Femur (tissue), 1 donor: ENCODE measurements around the gene HMX2.

ENCODE experiments used
- DNase-seq: peaks from one replicate; pipeline ENCODE4 v3.0.0-alpha.2; 2017

Gene HMX2, protein sequence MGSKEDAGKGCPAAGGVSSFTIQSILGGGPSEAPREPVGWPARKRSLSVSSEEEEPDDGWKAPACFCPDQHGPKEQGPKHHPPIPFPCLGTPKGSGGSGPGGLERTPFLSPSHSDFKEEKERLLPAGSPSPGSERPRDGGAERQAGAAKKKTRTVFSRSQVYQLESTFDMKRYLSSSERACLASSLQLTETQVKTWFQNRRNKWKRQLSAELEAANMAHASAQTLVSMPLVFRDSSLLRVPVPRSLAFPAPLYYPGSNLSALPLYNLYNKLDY

DNA sequence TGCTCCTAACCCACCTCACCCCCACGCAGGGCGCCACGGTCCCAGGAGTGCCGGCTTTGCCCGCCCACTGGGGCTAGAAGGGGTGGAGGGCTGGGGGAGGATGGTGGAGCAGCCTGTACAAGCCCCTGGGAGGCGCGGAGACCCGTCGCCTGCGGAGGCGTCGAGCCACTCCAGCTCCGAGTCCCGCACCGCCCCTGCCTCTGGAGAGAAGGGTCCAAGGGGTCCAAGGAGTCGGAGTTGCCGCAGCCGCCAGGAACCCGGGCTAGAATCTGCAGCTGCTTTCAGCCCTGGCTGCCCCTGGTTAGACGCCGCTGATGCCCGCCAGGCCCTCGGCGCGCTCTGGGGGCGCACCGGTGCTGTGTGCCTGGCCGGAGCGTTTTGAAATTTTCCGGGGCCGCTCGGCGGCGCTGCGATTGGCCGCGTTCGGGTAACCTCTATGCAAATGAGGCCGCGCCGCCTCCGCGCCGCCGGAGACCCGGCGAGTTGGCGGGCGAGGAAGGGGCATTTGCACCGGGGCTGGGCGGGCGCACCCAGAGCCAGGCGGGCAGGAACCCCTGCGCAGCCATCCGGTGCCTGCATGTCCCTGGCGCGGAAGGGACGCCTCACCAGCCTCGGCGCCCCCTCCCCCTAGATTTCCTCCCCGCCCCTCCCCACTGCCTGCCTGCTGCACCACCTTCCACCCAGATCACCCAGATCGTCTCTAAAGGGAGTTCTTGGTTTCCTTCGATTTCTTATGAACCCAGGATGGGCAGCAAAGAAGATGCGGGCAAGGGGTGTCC, at the start of gene HMX2:
Gene HMX2 (plus strand): TSS at position 502 of the 779 bp plus-strand sequence. CDS start 243 bp downstream, at position 745.
- DNase-seq: no peak

DNA sequence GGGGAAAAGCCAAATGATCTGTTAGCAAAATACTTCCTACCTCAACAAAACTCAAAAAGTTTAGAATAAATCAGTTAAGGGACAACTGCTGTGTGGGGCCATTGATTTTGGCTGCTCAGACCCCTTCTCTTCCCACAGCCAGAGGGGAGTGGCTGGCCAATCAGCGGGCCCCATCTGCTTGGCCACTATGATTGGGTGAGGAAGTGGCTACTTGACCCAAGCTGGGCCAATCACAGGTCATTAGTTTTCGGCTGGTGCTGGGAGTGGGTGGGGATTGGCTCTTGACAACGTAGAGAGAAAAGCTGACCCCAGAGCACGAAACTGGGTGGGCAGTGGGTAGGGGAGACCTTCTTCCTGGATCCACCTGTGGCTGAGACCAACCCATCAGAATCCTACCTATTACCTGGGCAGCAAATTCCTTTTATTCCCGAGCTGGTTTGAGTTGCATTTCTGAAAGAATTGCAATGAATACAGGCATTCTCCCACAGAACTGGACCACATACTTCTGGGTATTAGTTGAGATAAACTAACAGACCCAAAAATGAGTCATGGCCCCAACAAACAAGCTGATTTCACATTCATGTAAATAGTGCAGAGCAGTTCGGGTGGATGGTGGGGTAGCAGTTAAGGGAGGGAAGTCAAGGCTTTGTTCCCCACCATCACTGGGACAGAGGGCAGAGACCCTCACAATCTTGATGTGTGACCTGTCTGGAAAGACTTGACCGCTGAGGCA, 47.7 kb upstream of the HMX2 start:
- DNase-seq: no peak

DNA sequence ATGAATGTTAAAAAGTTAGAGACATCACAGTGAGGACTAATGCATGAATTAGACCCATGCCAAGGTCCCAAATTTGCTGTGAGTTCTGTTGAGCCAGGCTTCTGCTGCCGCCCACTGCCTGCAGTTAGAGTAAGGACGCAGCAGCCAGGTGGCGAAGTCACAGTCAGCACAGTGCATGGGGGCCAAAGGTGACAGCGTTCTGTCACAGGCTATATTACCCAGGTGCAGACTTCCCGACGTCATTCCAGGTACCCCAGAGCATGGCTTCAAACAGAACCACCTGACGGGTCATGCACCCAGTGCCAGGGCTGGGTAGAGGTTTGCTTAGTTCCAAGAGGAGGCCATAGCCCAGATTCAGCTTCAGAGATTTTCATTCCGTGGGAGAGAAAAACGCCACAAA, 46.1 kb upstream of the HMX2 start:
- DNase-seq: no peak

DNA sequence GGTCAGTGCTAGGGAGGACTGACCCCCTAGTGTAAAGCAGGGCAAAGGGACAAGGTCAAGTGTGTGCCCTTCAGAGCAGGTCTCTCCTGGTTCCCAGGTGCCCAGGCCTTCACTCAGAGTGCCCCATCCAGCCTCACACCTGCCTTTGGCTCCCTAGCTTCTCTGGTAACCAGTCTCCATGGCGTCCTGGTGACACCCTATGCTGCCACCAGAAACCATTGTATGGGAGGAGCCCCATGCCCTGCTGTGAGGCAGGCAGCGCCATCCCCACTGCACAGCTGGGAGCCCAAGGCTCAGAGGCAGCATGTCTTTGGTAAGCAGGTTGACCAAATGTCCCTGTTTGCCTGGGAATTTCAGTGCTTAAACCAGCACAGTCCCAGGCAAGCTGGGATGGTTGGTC, 45.3 kb upstream of the HMX2 start:
- DNase-seq: no peak

DNA sequence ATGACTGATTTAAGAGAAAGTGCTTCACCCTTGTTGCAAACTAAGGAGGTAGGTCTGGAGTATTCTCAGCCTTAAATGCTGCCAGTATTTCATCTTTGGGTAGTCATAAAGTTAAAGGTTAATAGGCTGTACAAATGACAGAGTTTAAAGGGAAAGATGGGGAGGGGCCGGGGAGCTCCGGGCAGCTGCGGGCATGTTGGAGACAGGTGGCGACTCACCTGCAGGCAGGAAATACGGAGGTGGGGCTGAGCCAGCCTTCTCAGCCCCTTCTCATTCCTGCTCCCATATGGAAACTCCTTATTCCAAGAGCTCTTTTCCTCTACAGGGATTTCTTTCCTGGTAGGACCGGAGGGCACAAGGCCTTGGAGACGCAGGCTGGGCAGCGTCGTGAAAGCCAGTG, 44.0 kb upstream of the HMX2 start:
- DNase-seq: no peak

DNA sequence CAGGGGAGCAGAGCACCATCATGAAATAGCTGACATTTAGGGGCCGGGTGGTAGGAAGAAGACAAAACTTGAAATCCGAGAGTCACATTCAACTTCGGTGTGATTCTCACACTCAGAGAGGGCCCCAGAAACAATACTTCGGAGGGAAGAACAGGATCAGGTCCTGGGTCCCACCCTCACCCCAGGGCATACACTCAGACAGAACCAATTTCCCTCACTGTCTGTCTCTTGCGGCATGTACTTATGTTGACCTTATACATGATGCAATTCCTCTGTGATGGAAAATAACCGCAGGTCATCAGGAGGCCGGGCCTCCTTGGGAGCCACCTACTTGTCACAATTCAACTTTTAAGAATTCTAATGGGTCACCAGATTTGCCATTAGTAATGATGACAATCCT, 38.5 kb upstream of the HMX2 start:
- no peak for DNase-seq

DNA sequence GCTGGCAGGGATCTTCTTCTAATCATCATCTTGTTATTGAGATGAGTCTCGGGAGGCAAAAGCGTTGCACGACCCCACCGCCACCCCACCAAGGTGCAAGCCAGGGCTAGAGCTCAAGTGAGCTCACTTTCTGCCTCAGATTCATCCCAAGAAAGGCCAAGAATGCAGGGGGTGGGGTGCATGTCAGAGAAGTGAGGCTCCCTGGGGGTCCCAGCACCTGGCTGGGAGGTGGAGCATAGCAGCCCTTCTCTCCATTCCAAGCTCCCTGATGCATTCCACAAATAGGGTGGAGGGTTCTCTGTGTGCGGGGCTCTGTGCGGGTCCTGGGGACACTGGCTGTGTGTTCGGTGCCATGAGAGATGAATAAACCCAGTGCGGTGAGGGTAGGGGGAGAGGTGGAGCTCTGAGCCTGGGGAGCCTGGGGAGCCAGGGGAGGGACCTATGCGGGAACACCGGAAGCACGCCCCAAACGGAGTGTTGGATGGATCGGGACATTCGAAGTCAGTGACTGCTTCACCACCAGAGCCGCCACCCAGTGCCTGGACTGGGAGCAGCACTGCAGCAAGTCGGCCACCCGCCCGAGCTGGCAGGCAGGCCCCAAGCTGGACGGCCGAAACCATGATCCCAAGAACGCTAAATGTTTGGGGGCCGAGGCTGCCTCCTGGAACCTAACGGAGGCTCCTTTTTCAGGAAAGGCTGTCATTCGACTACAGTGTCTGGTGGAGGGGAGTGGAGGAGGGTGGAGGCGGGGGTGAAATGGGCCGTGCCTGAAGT, 30.1 kb upstream of the HMX2 start:
- DNase-seq: no peak

DNA sequence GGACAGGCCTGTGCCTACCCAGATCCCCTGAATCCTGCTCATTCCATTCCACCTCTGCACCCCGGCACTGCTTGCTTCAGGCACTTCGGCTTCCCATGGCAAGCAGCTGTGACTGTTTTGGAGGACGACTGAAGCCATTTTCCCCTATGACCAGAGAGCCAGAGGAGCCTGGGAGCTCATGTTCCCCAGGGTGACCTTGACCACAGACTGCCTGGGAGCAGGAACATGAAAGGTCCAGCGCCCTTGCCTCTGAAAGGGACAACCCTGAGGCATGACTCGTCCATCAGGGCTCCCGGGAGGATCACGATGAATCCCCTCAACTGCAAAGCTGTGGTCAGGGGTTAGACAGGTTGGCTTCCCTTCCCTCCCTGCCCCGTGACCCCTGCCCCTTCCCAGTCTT, 28.9 kb upstream of the HMX2 start:
- DNase-seq: no peak

DNA sequence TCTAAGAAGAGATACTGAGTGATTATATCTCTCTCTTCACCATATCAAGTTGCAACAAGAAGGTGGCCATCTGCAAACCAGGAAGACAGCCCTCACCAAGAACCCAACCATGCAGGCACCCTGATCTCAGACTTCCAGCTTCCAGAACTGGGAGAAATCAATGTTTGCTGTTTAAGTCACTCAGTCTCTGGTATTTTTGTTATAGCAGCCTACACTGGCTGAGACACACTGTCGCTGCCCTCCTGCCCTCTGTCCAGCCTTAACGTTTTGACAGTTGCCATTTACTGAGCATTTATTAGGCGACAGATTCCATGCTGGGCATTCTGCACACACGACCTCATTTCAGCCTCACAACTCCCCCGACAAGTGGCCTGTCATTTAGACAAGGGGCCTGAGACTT, 21.7 kb upstream of the HMX2 start:
- no peak for DNase-seq

DNA sequence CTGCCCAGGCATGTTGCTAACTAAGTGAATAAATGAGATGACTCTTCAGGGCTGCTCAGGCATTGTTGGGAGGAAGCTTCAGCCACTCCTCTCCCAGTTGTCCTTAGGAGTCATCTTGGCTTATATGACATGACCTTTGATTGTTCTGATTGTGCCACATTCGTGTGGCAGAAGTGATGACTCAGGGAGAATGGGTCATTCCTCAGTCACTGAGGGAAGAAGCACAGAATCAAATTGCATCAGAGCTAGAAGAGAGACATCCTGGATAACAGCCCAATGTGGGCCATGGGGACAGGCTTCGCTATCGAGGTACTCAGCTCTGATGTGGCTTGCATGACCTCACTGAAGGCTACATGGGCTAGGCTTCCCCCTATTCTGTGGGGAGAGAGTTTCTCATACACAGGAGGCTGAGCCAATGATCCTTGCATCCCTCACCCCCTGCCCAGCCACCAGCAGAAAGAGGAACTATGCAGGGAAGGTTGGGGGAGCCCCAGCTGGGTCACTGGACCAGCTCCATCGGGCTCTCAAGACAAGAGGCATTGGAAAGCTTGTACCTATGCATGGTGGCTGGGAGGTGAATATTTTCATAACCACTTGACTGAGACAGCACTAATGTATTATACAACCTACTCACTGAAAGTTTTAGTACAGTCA, 18.2 kb upstream of the HMX2 start:
- no peak for DNase-seq

DNA sequence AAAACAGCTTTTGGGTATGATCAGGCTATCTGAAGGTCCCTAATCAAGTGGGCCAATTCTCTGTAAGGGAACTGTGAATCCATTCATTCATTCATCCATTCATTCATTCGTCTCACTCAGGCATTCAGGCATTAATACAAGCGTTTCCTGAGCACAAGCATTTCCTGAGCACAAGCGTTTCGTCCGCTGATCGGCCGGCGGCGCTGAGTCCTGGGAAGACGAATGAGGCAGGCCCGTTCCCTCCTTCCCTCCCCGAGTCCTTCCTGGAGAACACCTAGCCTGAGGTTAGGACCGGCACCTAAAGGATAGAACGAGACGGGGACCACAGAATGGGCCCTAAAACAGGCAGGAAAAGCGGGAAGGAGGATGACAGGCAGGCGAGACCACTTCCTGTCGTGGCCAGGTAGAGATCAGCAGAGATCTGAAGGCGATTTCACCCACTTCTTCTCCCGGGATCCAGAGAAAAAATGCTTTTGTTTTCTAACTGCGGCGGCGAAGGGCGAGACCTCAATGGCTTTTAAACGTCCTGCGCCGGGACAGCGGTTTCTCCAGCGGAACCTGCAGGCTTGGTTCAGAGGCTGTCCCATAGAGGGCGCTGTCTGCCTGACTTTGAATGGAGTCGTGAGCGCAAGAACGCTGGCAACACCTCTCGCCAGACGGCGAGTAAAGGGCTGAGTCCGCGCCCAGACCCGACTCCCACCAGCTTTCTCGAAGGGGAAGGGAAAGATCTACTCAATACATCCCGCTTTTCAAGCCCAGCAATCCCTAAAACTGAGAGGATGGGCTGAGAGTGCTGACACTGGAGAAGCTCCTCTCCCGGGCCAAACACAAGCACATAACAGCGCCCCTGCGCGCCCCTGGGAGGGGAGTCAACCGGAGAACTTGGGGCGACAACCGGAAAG, 15.1 kb upstream of the HMX2 start:
- DNase-seq: peak; percentile 91

DNA sequence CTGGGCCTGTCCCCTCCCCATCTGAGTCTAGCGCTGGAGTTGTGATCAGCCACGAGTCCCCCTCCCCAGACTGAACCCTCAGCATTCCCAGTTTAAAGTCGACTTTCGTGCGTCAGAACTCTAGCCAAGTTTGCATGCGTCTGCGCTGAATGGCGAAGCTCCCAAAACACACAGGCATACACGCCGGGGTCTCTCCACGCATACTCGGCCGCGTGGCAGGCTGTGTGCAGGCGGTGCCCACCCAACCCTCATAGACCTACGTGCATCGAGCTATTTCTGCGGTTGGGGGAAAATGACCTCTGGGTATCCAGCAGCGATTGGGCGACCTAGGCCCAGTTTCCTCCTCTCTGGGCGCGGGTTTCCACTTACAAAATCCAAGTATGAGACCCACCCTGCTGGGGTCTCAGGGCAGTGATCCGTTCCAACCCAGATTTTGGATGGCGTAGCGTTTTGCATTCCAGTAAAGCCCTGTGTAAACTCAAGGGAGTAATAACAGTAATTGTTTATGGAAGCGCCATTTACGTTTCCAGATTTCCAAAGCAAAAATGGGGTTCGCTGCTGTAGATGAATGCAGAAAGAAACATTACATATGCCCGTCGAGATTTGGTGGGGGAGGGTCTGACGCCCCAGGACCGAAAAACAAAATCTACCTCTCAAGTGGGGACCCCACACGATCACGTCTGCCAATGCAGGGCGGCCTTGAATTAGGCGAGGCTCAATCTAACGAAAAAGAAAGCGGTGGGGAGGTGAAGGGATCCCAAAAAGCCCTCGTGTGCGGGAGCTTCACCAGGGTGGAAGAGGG, 14.2 kb upstream of the HMX2 start:
- DNase-seq: no peak

DNA sequence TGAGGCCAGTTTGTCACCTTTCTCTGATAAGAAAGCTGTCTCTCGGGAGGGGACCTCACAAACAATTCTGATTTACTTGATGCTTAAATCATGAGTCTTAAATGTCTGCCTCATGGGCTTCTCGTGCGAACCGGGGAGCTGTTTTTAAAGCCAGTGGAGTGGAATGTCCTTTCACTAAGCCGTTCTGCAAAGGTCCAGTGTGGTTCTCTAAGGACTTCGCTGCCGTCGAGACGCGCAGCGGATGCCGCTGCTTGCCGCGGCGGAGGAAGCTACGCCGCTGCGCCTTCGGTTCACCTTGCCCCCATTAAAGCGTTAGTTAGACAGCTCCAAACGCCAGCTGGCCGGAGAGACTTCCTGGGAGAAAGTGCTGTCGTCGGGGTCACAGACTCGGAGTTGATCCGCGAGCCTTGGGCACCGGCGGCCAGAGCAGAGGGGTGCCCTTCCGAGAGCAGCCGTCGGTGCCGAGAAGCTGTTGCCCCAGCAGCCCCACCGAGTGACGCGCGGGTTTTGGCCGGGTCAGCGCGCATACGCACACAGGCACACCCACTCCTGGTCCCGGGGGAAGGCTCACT, 13.5 kb upstream of the HMX2 start:
- no peak for DNase-seq

DNA sequence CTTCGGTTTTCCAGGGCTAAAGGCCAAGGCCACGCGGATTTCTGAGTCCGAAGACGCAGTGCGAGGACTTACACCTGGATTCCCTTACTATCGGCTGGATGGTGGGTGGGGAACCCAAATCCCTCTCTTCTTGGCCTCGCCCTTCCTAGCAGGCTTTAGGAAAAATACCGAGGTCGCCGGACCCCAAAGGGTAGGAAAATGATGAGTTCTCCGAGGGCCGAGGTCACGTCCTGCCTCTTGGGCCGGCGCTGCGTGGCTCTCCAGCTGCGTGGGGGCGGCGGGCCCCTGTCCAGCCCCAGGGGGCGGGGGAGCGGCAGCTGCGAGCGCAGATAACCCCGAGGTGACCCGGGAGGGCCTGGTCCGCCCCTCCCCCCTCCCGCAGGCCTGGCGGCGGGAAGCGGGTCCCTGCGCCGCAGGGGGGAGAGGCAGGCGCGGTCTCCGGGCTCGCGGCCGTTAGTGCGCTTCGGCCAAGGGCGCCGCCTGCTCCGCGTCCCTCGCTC, 13.0 kb upstream of the HMX2 start:
- DNase-seq: no peak

DNA sequence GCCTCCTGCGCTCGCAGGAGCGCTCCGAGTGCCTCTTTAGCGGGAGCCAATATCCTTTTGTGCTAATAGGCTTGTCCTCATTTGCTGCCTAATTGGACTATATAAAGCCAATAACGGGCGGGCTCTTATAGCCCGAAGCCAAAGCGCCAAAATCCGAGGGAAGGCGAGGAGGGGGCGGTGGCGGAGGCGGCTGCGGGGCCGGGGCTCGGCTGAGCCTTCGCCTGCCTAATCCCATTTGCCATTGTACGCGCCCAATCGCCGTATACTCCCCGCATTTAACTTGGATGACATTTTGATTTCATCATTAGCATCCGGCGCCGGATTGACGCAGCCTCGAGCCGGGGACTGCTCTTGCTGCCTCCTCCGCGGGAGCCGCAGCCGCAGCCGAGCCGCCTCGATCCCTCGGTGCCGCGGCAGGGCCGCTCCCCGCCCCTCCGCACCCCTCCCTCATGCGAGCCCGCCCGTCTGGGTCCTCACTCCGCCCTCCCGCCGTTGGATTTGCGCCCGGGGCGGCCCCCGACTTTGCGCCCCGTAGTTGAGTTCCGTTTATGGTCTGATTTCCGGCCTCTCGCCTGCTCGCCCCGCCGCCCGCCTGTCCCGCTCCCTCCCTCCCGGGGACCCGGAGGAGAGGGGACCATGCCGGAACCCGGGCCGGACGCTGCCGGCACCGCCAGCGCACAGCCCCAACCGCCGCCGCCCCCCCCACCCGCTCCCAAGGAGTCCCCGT, 12.4 kb upstream of the HMX2 start, which contains the start of gene HMX3:
Gene HMX3 (plus strand): TSS at position 556 of the 727 bp plus-strand sequence. CDS start 81 bp downstream, at position 637.
- DNase-seq: no peak

DNA sequence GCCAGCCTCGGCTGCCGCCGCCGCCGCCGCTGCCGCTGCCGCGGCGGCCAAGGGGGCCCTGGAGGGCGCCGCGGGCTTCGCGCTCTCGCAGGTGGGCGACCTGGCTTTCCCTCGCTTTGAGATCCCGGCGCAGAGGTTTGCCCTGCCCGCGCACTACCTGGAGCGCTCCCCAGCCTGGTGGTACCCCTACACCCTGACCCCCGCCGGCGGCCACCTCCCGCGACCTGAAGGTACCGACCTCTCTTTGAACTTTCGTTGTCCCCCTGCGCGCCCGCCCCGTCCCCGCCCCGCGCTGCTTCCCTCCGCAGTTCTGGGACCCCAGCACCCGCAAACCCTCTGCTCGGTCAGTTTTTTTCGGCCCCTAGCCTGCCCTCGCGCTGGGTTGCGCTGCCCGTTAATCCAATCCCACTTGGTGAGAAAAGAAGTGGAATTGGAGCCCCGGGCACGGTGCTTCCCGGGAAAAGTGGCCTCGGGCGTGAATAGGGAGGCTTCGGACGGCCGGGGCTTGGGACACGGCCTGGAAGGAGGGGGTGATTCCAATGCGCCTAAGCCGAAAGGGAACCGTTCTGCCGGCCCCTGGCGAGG, 11.6 kb upstream of the HMX2 start:
- no peak for DNase-seq

DNA sequence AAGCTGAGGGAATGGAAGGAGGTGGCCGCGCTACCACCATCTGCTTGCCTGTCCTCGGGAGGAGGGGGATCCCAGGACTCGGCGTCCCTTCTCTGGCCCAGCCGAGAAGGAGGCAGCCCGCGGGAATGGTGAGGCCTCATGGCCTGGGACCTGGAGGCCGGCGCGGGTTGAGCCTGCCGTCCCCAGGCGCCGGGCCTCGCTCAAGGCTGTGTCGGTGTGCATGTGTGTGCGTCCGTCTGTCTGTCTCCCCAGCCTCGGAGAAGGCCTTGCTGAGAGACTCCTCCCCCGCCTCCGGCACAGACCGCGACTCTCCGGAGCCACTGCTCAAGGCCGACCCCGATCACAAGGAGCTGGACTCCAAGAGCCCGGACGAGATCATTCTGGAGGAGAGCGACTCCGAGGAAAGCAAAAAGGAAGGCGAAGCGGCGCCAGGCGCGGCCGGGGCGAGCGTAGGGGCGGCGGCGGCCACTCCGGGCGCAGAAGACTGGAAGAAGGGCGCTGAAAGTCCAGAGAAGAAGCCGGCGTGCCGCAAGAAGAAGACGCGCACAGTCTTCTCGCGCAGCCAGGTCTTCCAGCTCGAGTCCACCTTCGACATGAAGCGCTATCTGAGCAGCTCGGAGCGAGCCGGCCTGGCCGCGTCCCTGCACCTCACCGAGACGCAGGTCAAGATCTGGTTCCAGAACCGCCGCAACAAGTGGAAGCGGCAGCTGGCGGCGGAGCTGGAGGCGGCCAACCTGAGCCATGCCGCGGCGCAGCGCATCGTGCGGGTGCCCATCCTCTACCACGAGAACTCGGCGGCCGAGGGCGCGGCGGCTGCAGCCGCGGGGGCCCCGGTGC, 10.9 kb upstream of the HMX2 start:
- DNase-seq: no peak

DNA sequence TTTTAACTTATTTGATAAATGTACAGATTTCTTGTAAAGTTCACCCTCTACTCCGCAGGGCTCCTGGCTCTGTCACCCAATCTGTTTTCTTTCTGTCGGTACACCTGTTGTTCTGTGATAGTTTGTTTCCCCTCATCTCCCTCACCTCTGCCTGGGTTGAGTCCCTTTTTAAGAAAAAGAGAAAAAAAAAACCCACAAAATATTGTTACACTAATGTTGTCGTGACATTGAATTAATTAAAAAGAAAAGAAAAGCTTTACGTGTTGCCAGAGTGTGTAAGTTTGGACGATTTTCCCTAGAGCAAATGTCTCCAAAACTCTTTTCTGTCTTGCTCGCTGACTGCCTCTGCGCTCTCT, 8.8 kb upstream of the HMX2 start:
- no peak for DNase-seq
